ENCODE data around the gene MAP1LC3C. TPM values are rescaled to one million over a fixed set of nuclear protein-coding genes. Genes with fewer than 3 reads are reported as not detected.

The MAP1LC3C gene
- total and polyA plus RNA-seq, 12 donors: 0.26 to 0.61 (median 0.32) TPM; not detected in 6

DNA sequence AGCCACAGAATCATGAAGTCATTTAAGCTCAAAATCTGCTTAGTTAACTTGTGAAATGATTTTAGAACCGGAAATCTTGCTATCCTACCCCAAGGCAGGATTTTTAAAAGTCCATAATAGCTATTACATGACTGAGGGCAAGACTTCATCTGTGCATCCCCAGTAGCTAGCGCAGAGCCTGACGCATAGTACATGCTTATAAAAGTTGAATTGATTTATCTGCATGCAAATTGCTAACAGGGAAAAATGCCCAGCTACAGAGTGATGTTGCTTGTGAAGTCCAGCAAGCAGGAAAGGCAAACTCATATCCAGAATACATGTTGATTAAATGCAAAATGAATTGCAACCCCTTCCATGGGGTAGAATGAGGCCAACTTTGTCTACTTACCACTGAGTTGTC lies 8.1 kb upstream of the MAP1LC3C start:
- ATAC-seq (no peak), DNase-seq (no peak)
- H3K4me3 ChIP-seq: no peak overlapping the region
- no peaks in the 10 kb centered on the region for H3K36me3 ChIP-seq
- WGBS, 2 donors: 85 to 88% methylated on average over 3 of the region's 3 CpGs
- no peaks in the 10 kb centered on the region for H3K9me3 ChIP-seq
- intact Hi-C loops (cut with DNase I): loop anchor here in 1 of 10 donors (10.0 kb wide), 2 partner anchors 402 to 472 kb away; partner anchors contain the start of gene KMO
- H3K27me3 ChIP-seq: peaks cover 0 to 3% (median 0%) of the 10 kb centered on the region in 7 donors
- H3K27ac ChIP-seq: no peak overlapping the region
- H3K4me1 ChIP-seq: no peaks in the 10 kb centered on the region
- TF ChIP-seq, protein P1, sequence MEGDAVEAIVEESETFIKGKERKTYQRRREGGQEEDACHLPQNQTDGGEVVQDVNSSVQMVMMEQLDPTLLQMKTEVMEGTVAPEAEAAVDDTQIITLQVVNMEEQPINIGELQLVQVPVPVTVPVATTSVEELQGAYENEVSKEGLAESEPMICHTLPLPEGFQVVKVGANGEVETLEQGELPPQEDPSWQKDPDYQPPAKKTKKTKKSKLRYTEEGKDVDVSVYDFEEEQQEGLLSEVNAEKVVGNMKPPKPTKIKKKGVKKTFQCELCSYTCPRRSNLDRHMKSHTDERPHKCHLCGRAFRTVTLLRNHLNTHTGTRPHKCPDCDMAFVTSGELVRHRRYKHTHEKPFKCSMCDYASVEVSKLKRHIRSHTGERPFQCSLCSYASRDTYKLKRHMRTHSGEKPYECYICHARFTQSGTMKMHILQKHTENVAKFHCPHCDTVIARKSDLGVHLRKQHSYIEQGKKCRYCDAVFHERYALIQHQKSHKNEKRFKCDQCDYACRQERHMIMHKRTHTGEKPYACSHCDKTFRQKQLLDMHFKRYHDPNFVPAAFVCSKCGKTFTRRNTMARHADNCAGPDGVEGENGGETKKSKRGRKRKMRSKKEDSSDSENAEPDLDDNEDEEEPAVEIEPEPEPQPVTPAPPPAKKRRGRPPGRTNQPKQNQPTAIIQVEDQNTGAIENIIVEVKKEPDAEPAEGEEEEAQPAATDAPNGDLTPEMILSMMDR (IDR thresholded peaks at IDR 0.05): no peak

DNA sequence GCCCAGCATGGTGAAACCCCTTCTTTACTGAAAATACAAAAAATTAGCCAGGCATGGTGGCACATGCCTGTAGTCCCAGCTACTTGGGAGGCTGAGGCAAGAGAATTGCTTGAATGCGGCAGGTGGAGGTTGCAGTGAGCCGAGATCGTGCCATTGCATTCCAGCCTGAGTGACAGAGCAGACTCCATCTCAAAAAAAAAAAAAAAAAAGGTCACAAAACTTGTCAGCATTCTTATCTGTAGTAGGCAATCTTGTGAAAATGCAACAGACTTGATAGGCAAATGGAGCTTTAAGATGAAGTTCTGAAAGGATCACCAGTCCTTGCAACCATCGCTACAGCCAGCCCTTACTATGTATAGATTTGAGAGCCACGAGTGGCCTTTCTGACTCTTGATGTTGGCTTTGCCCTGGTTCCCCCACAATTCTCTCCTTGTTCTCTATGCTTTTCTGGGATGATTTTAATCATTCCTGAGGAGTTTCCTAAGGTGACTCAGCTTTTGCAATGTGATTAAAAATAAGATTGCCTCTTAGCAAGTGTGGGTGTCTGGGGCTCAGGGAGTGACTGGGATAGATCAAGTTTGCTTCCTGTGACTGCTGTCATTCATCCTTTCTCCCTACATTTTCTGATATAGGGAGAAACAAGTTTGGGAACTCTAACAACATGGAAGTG lies 7.1 kb upstream of the MAP1LC3C start:
- no peaks in the 10 kb centered on the region for H3K36me3 ChIP-seq
- ATAC-seq (no peak), DNase-seq (no peak)
- H3K9me3 ChIP-seq: no peaks in the 10 kb centered on the region
- TF ChIP-seq, protein P1 (IDR thresholded peaks at IDR 0.05): no peak
- peaks cover 0 to 4% (median 0%) of the 10 kb centered on the region in 7 donors for H3K27me3 ChIP-seq
- intact Hi-C loops (cut with DNase I): loop anchor here in 1 of 10 donors (10.0 kb wide), 2 partner anchors 401 to 471 kb away; partner anchors contain the start of gene KMO
- no peaks in the 10 kb centered on the region for H3K4me1 ChIP-seq
- WGBS, 2 donors: 74 to 82% methylated on average over 5 of the region's 5 CpGs
- H3K27ac ChIP-seq: no peak overlapping the region
- no peak overlapping the region for H3K4me3 ChIP-seq

DNA sequence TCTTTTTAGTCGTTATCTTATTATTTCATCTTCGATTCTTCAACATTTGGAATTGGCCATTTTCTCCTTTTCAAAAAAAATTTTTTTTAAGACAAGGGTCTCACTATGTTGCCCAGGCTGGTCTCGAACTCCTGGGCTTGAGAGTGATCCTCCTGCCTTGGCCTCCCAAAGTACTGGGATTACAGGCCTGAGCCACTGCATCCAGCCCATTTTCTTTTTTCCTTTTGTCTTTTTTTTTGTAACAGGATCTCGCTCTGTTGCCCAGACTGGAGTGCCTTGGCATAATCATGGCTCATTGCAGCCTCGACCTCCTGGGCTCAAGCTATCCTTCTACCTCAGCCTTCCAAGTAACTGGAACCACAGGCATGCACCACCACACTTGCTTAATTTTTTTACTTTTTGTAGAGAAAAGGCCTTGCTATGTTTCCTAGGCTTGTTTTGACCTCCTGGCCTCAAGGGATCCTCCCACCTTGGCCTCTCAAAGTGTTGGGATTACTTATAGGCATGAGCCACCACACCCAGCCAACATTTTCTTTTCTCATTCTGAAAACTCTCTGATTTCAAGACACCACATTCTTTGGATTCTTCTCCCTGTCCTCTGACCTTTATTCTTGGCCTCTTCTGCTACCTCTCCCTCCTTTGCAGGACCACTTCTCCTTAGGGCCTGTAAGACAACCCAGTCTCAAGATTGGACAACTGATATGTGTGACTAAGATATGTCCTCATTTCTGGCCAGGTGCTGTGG lies 6.0 kb upstream of the MAP1LC3C start:
- TF ChIP-seq, protein P1 (IDR thresholded peaks at IDR 0.05): no peak
- H3K4me3 ChIP-seq: no peak overlapping the region
- no peaks in the 10 kb centered on the region for H3K9me3 ChIP-seq
- intact Hi-C loops (cut with DNase I): loop anchor here in 1 of 10 donors (10.0 kb wide), 2 partner anchors 400 to 470 kb away; partner anchors contain the start of gene KMO
- no peak for DNase-seq
- H3K36me3 ChIP-seq: no peaks in the 10 kb centered on the region
- H3K27me3 ChIP-seq: peaks cover 0 to 7% (median 0%) of the 10 kb centered on the region in 7 donors
- WGBS, 2 donors: 88 to 90% methylated on average over 5 of the region's 5 CpGs
- H3K27ac ChIP-seq: no peak overlapping the region
- no peaks in the 10 kb centered on the region for H3K4me1 ChIP-seq
- no peak for ATAC-seq

DNA sequence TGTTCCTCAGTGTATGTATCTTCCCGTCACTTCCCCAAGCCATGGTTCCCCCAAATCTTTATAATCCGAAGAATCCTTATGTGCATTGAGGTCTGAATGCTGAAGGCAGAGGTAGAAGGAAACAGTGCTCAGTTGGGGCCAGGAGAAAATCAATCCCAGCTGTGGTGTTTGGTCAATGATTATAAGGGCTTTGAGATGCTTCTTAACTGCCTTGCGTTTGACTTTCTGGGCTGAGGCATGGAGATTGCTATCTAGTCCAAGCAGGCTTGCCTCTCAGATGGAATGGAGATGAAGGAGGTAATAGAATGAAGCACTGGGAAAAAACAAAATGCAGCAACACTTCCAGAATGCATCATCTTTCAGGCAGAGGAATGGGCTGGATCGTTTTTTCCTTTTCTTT lies 3.6 kb upstream of the MAP1LC3C start:
- 78 to 85% methylated on average over 4 of the region's 4 CpGs for WGBS, 2 donors
- no peaks in the 10 kb centered on the region for H3K9me3 ChIP-seq
- intact Hi-C loops (cut with DNase I): loop anchor here in 1 of 10 donors (10.0 kb wide), 2 partner anchors 398 to 468 kb away; partner anchors contain the start of gene KMO
- peaks cover 0 to 5% (median 0%) of the 10 kb centered on the region in 7 donors for H3K27me3 ChIP-seq
- no peak overlapping the region for H3K4me3 ChIP-seq
- peaks cover 0 to 13% (median 7%) of the 10 kb centered on the region in 9 donors for H3K4me1 ChIP-seq
- TF ChIP-seq, protein P1 (IDR thresholded peaks at IDR 0.05): no peak
- no peak for DNase-seq
- H3K27ac ChIP-seq: no peak overlapping the region
- H3K36me3 ChIP-seq: no peaks in the 10 kb centered on the region
- no peak for ATAC-seq
